HTR-8/SVneo (cell line): ENCODE data around the gene SLC25A2.
A peak's percentile ranks its signal among the peaks of the same experiment; 100 is the strongest.
"Not testable (repeated sequence)": the region's sequence is repeated elsewhere in the genome, so short reads cannot be mapped to it uniquely, and the experiment has no call there.

Experiments
- DNase-seq: peaks from one replicate; pipeline ENCODE4 v3.0.0; 2011; ENCODE audit warnings: low spot score, mixed read lengths; ENCODE audit not compliant: insufficient read length
- FAIRE-seq: peaks from 2 replicates; lab custom pipeline; 2011; peaks lifted over from hg19 to GRCh38; lab: Jason Lieb, UNC

Gene SLC25A2

DNA sequence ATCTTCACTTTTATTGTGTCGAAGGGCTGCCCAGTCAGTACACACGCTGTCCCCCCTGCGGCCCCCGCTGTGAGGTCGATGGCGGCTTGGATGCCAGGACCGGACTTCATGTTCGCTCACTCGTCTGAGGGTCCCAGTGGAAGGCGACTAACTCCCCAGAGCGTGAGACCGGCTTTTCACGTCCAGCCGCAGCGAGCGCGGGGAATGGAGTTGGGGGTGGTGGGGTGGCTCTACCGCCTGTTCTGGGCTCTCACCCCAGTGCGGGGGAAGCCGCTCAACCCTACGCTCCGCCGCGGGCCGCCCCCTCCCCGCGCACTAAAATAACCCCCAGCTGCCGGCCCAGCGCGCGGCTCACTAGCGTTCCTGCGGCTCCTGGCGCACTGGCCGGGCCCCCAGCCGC lies at the start of gene SLC25A2:
Gene SLC25A2, minus strand, starts transcription at position 294 of the 400 bp plus-strand sequence. Its CDS starts 184 bp downstream, at position 110.
- DNase-seq (no peak), FAIRE-seq (no peak)

DNA sequence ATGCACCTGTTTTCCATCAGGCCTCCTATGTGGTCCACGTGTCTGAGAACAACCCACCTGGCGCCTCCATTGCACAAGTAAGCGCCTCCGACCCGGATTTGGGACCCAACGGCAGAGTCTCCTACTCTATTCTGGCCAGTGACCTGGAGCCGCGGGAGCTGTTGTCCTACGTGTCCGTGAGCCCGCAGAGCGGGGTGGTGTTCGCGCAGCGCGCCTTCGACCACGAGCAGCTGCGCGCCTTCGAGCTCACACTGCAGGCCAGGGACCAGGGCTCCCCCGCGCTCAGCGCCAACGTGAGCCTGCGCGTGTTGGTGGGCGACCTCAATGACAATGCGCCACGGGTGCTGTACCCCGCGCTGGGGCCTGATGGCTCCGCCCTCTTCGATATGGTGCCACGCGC lies 47.7 kb upstream of the SLC25A2 start:
- no peak for FAIRE-seq
- DNase-seq: no peak

DNA sequence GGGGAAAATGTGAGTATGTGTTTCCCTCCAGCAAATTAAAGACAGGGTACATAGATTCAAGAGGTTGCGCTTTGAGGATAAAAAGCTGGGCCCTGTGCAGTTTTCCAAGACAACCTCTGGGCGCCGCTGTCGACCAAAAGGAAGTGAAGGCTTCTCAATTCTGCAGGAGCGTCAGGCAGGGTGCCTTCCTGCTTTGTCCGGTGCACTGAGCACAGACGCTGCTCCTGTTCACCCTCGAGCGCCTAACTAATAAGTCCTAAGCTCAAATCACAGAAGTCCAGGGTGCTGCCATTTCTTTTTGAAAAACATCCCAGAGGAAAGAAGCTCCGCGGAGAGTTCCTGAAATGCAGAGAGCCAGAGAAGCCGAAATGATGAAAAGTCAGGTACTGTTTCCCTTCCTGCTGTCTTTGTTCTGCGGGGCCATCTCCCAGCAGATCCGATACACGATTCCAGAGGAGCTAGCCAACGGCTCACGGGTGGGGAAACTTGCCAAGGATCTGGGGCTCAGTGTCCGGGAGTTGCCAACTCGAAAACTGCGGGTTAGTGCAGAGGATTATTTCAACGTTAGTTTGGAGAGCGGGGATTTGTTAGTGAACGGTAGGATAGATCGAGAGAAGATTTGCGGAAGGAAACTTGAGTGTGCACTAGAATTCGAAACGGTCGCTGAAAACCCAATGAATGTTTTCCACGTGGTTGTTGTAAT lies 46.2 kb upstream of the SLC25A2 start, which contains the start of gene PCDHGB1:
Gene PCDHGB1, plus strand, starts transcription at position 183 of the 703 bp plus-strand sequence. Its CDS starts 162 bp downstream, at position 345.
- FAIRE-seq (no peak), DNase-seq (no peak)

DNA sequence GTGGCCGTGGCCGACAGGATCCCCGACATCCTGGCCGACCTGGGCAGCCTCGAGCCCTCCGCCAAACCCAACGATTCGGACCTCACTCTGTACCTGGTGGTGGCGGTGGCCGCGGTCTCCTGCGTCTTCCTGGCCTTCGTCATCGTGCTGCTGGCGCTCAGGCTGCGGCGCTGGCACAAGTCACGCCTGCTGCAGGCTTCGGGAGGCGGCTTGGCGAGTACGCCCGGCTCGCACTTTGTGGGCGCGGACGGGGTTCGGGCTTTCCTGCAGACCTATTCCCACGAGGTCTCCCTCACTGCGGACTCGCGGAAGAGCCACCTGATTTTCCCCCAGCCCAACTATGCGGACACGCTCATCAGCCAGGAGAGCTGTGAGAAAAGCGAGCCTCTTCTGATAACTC lies 42.2 kb upstream of the SLC25A2 start:
- not testable (repeated sequence) for DNase-seq, FAIRE-seq

DNA sequence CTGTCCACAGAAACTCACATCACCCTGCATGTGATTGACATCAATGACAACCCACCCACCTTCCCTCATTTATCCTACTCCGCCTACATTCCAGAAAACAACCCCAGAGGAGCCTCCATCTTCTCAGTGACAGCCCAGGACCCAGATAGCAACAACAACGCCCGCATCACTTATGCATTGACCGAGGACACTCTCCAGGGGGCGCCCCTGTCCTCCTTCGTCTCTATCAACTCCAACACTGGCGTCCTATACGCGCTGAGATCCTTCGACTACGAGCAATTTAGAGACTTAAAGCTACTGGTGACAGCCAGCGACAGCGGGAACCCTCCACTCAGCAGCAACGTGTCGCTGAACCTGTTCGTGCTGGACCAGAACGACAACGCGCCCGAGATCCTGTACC lies 41.5 kb upstream of the SLC25A2 start:
- FAIRE-seq (no peak), DNase-seq (no peak)

DNA sequence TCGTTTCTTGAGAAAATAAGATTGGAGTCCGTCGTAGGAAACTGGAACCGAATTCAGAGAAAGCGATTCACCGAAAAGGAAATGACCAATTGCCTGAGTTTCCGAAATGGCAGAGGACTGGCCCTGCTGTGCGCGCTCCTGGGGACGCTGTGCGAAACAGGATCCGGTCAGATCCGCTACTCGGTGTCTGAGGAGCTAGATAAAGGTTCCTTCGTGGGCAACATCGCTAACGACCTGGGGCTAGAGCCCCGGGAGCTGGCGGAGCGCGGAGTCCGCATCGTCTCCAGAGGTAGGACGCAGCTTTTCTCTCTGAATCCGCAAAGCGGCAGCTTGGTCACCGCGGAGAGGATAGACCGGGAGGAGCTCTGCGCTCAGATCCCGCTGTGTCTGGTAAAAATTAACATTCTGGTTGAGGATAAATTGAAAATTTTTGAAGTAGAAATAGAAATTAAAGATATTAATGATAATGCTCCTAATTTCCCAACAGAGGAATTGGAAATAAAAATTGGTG lies 40.2 kb upstream of the SLC25A2 start:
- no peak for FAIRE-seq

DNA sequence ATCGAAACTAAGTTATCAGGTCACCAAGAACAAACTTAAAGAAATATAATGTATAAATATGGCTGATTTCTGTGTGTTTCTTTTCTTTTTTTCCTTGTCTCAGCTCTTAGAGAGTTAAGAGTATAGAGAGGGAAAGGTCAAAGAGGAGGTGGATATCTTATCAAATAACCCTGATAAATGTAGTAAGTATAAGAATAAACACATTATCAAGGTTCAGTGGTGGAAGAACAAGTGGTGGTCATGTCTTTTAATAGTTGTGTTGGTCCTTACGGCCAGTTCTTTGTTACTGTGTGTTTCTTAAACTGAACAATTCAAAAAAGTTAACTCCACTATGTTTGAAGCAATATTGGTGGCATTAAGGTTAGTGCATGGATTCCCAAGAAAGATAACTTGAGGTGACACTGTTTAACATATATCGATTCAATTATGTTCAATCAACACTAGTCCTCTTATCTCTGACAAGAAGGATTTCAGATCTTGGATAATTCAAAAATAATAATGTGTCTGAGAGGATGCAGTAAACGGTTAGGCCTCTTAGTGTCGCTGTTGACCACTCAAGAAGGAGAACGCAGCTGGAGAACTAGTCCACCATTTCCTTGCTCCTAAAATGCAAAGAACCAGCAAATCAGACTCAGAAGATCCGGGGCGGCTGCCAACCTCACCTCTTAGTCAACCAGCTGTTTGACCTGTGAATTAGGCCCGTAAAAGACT lies 39.5 kb upstream of the SLC25A2 start, which contains the start of gene PCDHGA3:
Gene PCDHGA3, plus strand, starts transcription at position 588 of the 711 bp plus-strand sequence. CDS start 205 bp downstream, outside the sequence.
- DNase-seq (no peak), FAIRE-seq (no peak)

More for the DNA sequence above, 40.2 kb upstream of the SLC25A2 start:
- DNase-seq: no peak

DNA sequence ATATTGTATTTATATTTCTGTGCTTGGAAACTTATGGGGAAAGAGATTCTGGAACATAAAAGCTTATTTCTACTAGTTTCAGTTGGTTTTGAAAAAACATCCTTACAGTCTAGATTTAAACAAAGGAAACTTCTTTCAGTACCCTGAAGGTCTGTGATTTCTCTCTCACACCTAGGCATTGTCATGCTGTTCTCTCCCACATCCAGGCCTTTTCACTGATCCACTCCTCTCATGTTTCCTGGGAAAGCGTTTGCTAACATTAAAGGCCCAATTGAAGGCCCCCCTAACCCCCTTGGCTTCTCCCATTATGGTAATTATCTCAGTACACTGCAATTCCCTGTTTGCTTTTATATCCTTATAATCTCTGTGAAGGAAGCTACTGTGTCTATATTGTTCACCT lies 38.9 kb upstream of the SLC25A2 start:
- DNase-seq (no peak), FAIRE-seq (no peak)

DNA sequence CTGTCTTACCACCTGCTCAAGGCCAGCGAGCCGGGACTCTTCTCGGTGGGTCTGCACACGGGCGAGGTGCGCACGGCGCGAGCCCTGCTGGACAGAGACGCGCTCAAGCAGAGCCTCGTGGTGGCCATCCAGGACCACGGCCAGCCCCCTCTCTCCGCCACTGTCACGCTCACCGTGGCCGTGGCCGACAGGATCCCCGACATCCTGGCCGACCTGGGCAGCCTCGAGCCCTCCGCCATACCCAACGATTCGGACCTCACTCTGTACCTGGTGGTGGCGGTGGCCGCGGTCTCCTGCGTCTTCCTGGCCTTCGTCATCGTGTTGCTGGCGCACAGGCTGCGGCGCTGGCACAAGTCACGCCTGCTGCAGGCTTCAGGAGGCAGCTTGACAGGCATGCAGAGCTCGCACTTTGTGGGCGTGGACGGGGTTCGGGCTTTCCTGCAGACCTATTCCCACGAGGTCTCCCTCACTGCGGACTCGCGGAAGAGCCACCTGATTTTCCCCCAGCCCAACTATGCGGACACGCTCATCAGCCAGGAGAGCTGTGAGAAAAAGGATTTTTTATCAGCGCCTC lies 37.0 kb upstream of the SLC25A2 start:
- not testable (repeated sequence) for FAIRE-seq, DNase-seq

DNA sequence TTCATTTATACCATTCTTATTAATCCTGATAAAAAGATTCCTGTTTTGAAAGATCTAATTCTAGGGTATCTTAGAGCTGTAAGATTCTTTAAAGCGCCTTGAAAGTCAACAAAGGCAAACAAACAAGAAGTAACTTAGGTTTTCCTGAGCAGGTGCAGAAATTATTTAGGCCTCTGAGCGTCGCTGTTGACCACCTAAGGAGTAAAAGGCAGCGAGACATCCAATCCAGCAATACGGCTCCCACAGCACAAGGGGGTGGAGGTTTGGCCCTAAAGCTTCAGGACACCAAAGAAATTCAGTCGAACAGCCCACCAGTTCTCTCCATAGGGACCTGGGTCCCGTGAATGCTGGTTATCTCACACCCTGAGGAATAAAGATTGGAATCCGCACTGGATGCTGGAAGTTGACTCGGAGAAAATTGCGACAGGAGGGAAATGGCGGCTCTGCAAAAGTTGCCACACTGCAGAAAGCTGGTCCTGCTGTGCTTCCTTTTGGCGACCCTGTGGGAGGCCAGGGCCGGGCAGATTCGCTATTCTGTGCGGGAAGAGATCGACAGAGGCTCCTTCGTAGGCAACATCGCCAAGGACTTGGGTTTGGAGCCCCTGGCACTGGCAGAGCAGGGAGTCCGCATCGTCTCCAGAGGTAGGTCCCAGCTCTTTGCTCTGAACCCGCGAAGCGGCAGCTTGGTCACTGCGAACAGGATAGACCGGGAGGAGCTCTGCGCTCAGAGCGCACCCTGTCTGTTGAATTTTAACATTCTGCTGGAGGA lies 34.9 kb upstream of the SLC25A2 start, which contains the start of gene PCDHGA2:
Gene PCDHGA2, plus strand, starts transcription at position 223 of the 769 bp plus-strand sequence.
- DNase-seq: no peak
- FAIRE-seq: no peak

DNA sequence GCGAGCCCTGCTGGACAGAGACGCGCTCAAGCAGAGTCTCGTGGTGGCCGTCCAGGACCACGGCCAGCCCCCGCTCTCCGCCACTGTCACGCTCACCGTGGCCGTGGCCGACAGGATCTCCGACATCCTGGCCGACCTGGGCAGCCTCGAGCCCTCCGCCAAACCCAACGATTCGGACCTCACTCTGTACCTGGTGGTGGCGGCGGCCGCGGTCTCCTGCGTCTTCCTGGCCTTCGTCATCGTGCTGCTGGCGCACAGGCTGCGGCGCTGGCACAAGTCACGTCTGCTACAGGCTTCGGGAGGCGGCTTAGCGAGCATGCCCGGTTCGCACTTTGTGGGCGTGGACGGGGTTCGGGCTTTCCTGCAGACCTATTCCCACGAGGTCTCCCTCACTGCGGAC lies 28.7 kb upstream of the SLC25A2 start:
- not testable (repeated sequence) for FAIRE-seq

DNA sequence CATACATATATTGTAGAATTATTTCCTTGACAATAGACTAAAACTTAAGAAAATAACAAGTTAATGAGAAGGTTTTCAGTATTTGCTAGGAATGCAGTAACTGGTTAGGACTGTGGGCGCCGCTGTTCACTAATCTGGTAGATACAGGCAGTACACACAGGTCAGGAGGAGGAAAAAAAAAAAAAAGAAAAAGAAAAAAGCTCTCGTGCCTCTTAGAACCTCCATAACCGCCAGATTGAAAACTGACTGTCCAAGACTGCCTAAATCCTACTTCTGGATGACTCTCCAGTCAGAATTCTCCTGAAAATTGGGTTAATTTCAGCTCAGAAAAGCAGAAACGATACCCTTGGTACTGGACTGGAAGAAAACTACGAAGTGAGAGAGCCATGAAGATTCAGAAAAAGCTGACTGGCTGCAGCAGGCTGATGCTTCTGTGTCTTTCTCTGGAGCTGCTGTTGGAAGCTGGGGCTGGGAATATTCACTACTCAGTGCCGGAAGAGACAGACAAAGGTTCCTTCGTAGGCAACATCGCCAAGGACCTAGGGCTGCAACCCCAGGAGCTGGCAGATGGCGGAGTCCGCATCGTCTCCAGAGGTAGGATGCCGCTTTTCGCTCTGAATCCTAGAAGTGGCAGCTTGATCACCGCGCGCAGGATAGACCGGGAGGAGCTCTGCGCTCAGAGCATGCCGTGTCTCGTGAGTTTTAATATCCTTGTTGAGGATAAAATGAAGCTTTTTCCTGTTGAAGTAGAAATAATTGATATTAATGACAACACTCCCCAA lies 26.6 kb upstream of the SLC25A2 start, which contains the start of gene PCDHGA1:
Gene PCDHGA1, plus strand, starts transcription at position 216 of the 782 bp plus-strand sequence.
- DNase-seq (peak; percentile 73), FAIRE-seq (no peak)

More for the DNA sequence above, 28.7 kb upstream of the SLC25A2 start:
- DNase-seq: not testable (repeated sequence)

DNA sequence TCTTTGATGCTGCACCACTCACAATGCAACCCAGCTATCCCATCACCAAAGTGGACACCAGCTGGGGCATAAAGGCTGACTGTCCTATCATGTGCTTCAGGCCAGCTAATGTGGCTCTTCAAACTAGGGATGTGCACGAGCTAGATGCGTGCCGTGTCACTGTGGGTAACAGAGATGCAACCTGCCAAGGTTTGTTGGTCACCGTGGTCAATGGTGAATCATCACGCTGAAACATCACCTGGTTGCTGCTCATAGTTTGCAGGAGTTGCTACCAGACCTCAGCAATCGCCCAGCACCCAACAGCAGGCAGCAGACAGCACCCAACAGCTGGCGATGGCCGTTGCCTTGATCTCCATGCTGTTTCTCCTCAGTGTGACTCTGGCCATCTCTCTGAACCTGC lies 24.4 kb upstream of the SLC25A2 start:
- DNase-seq: no peak
- FAIRE-seq: no peak

DNA sequence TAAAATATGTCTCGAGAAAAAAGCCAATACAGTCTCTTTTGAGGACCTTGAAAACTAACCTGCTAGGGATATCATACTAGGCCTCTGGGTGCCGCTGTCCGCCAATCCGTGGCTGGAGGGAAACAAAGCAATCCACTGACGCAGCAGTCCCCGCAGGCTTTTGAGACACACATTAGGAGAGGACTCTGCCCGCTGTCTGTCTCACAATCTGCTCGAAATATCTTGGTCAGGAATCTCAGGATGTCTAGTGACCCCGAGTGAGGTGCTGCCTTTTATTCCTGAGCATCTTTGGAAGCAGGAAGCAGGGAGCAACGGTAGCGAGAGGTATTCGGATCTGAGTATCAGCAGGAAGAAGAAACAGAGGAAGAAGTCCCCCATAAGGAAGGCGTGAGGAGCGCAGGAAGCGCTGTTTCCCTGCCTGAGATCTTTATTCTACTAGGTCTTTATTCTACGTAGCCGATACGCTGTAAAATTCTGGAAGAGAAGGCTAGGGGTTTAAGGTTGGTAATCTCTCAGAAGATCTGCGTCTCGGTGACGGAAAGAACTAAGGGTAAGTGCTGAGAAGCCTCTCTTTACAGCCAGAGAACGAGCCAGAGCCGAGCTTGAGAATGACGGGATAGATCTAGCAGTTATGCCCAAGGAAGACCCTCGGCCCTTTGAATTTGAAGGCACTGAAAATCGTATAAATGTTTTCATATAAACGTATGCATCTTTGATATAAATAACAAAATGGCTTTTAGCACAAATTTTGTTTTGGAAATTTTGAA lies 22.4 kb upstream of the SLC25A2 start:
- no peak for DNase-seq

DNA sequence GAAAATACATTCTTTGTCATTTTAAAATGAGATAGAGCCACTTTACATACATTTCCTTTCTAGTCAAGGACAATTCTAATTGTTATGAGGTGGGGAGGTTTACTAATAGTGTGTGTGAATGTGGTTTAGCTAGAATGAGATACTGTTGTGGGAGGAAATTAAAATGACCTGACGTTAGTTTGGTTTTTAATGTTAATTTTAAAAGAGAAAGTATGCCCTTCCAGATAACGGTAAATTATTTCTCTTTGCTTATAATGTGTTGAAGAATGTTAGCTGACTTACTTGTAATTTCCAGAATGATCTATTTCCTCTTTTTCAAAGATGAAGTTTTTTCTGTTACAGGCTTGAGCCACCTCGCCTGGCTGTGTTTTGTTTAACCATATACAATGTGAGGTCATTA lies 18.4 kb upstream of the SLC25A2 start:
- no peak for DNase-seq
- no peak for FAIRE-seq

More for the DNA sequence above, 22.4 kb upstream of the SLC25A2 start:
- no peak for FAIRE-seq

DNA sequence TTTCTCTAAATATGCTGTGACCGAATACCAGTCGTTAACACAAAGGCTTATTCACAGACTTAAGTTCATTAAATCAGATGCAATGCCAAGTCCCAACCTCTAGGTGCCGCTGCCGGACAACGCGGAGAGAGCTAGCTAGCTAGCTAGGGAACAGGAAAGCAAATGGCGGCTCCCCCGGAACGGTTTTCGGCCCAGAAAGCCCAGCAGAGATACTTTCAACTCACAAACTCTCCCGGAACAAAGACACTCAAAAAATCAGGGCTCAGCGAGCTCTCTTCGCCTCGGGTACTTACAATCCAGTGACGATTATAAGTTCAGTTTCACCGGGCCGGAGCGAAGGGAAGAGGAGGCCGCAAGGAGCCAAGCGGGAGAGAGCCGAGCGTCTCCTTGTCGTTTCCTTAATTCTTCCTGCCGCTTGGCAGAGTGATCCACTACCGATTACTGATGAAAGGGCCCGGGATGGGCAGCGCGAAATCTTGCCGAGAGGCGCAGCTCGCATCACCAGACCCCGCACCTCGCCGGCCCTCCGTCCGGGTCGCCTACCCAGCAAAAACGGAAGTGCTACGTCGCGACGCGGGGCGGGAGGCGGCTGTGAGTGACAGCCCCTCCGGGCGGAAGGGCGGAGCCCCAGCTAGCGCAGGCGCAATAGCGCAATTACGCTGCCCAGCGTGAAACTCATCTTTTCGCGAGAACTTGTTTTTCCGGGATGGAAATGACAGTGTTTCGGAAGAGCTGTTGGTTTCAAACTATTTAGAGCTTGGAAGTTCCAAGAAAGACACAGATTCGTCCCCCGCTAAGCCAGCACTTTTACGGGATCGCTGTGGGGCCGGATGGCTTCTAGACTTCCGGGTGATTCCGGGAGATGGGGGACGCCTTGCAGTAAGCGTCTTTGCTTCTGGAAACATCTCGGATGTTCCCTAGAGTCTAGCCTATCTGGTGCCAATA lies 16.6 kb upstream of the SLC25A2 start, which contains the start of gene TAF7:
Gene TAF7, minus strand, starts transcription at position 560 of the 945 bp plus-strand sequence. CDS start 740 bp downstream, outside the sequence.
- peak; percentile 84 for FAIRE-seq
- DNase-seq: peak; percentile 81

DNA sequence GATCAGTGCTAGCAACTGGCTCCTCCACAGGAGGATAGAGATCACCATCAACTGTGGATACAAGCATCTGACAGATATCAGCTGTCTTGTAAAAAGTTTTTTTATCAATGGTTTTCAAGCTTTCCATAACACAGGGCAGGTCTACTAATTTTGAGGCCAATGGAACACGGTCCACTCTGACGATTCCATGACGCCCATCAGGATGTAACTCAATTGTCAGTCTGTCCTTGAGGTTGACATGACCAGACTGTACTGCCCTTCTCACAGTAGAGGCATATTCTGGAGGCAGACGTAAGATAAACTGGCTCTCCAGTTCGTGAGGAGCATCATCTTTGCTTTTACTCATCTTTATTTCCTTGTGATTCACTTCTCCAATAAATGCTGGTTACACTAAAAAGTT lies 15.8 kb upstream of the SLC25A2 start:
- FAIRE-seq: no peak
- no peak for DNase-seq
